HUES64 (cell line): Measurements from ENCODE around the gene PPP1R3D. TPM values are rescaled to one million over a fixed set of nuclear protein-coding genes. Genes with fewer than 3 reads are reported as not detected.

ENCODE experiments used
- H3K27ac ChIP-seq: 2 replicates; pipeline ENCODE4 v1.7.0; 2013; ENCODE audit warnings: low read depth, low read length, inconsistent platforms
- H3K27me3 ChIP-seq: 2 replicates; pipeline ENCODE4 v1.6.1; 2013; ENCODE audit warnings: mild to moderate bottlenecking, low read length; ENCODE audit not compliant: insufficient read depth
- H3K36me3 ChIP-seq: 2 replicates; pipeline ENCODE4 v1.6.1; 2013; ENCODE audit warnings: mild to moderate bottlenecking, low read length; ENCODE audit not compliant: insufficient read depth
- H3K4me1 ChIP-seq: 2 replicates; pipeline ENCODE4 v1.6.1; 2013; ENCODE audit warnings: mild to moderate bottlenecking, low read length, moderate library complexity; ENCODE audit not compliant: insufficient read depth
- H3K4me3 ChIP-seq: 2 replicates; pipeline ENCODE4 v1.5.1; 2013; ENCODE audit warnings: mild to moderate bottlenecking, low read length, moderate library complexity
- H3K9ac ChIP-seq: 2 replicates; pipeline ENCODE4 v1.6.1; 2013; ENCODE audit warnings: mild to moderate bottlenecking, low read depth, low read length
- H3K9me3 ChIP-seq: 2 replicates; pipeline ENCODE4 v1.6.1; 2013; ENCODE audit warnings: low read depth, low read length; ENCODE audit not compliant: insufficient read depth
- WGBS: fragments of 150-250, 120-280 bp; methylation state at CpG from one replicate; pipeline ENCODE4 v1.1.7; 2013; ENCODE audit warnings: missing lambda C conversion rate; 5-methylcytosine and 5-hydroxymethylcytosine counted together
- polyA plus RNA-seq, 2 experiments: library from polyadenylated mRNA; stranded (reverse); fragments of 50-300 nt; gene quantifications; one replicate each; pipeline ENCODE4 v1.2.3, GENCODE V29; 2013

The PPP1R3D gene
- 1.4 TPM for polyA plus RNA-seq (2013, experiment 1 of 2)
- 2.2 TPM for polyA plus RNA-seq (2013, experiment 2 of 2)

GRCh38 chr20:59940129-59940955, at the start of gene PPP1R3D, which contains the start of gene FAM217B:
TSS of gene PPP1R3D (minus strand) at chr20:59940305. CDS start at chr20:59939931, 374 bp downstream.
TSS of gene FAM217B (plus strand) at chr20:59940389. CDS start at chr20:59943944, 3,555 bp downstream.
- WGBS, result under 1% methylated on average over 57 of the region's 57 CpGs
- Histone ChIP-seq H3K36me3 (peaks cover 33% of the 10 kb centered on the region), H3K27ac (peak within 1 kb of the TSS; percentile 83), H3K9ac (peak within 1 kb of the TSS; percentile 86), H3K4me3 (peak within 1 kb of the TSS; percentile 79), H3K9me3 (peaks cover 6% of the 10 kb centered on the region; the same call in 1 of the 2 replicates), H3K4me1 (peaks cover 14% of the 10 kb centered on the region), H3K27me3 (peaks cover 43% of the 10 kb centered on the region)

- H3K9ac ChIP-seq, result no peak overlapping the region
- H3K36me3 ChIP-seq, result no peaks in the 10 kb centered on the region
- H3K9me3 ChIP-seq, result no peaks in the 10 kb centered on the region
- 84% methylated on average over 5 of the region's 5 CpGs for WGBS
- H3K4me1 ChIP-seq, result peaks cover 8% of the 10 kb centered on the region; the same call in 1 of the 2 replicates
- no peak overlapping the region for H3K27ac ChIP-seq
- H3K4me3 ChIP-seq, result no peak overlapping the region
- no peaks in the 10 kb centered on the region for H3K27me3 ChIP-seq
Measured at GRCh38 chr20:59988141-59988540, 48.0 kb upstream of the PPP1R3D start.

GRCh38 chr20:59987135-59987534, 47.0 kb upstream of the PPP1R3D start:
- Histone ChIP-seq H3K27ac (no peak overlapping the region), H3K9ac (no peak overlapping the region), H3K4me1 (peaks cover 8% of the 10 kb centered on the region; the same call in 1 of the 2 replicates), H3K27me3 (no peaks in the 10 kb centered on the region), H3K36me3 (no peaks in the 10 kb centered on the region), H3K9me3 (no peaks in the 10 kb centered on the region), H3K4me3 (no peak overlapping the region)
- 78% methylated on average over 7 of the region's 7 CpGs for WGBS

GRCh38 chr20:59985864-59986263, 45.8 kb upstream of the PPP1R3D start:
- H3K9ac ChIP-seq, result no peak overlapping the region
- H3K27me3 ChIP-seq, result no peaks in the 10 kb centered on the region
- WGBS, result 83% methylated on average over 2 of the region's 3 CpGs
- H3K4me1 ChIP-seq, result peaks cover 8% of the 10 kb centered on the region; the same call in 1 of the 2 replicates
- H3K4me3 ChIP-seq, result no peak overlapping the region
- H3K36me3 ChIP-seq, result no peaks in the 10 kb centered on the region
- no peak overlapping the region for H3K27ac ChIP-seq
- H3K9me3 ChIP-seq, result no peaks in the 10 kb centered on the region

- H3K9ac ChIP-seq, result no peak overlapping the region
- no peaks in the 10 kb centered on the region for H3K27me3 ChIP-seq
- H3K4me1 ChIP-seq, result peaks cover 8% of the 10 kb centered on the region; the same call in 1 of the 2 replicates
- H3K27ac ChIP-seq, result no peak overlapping the region
- no peaks in the 10 kb centered on the region for H3K36me3 ChIP-seq
- no peak overlapping the region for H3K4me3 ChIP-seq
- 94% methylated on average over 8 of the region's 8 CpGs for WGBS
- no peaks in the 10 kb centered on the region for H3K9me3 ChIP-seq
Measured at GRCh38 chr20:59985164-59985563, 45.1 kb upstream of the PPP1R3D start.

GRCh38 chr20:59984541-59984940, 44.4 kb upstream of the PPP1R3D start:
- Histone ChIP-seq H3K4me1 (peaks cover 8% of the 10 kb centered on the region; the same call in 1 of the 2 replicates), H3K36me3 (no peaks in the 10 kb centered on the region), H3K27me3 (no peaks in the 10 kb centered on the region), H3K4me3 (no peak overlapping the region), H3K27ac (no peak overlapping the region), H3K9ac (no peak overlapping the region), H3K9me3 (no peaks in the 10 kb centered on the region)
- 93% methylated on average over 4 of the region's 4 CpGs for whole genome bisulfite sequencing

DNA sequence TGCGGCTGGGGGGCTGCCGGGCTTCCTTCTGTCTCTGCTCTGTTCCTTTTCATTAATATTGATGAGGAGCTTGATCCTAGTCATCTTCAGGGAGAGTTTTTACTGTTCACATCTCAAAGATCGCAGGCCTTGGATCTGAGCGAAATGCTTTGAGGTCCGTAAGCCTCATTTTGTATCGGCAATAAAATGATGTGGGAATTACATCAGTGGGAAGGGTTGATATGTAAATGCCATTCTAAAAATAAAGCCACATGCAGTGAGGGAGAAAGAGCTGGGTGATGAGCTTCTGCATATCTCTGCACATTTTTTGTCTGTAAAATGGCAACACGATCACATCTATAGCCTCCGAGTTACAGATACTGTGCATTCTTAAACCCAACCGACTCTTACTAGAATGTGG, 43.0 kb upstream of the PPP1R3D start:
- H3K4me3 ChIP-seq, result no peak overlapping the region
- H3K4me1 ChIP-seq, result no peaks in the 10 kb centered on the region; the same call in 1 of the 2 replicates
- no peak overlapping the region for H3K27ac ChIP-seq
- no peaks in the 10 kb centered on the region for H3K9me3 ChIP-seq
- no peaks in the 10 kb centered on the region for H3K27me3 ChIP-seq
- 92% methylated on average over 7 of the region's 9 CpGs for whole genome bisulfite sequencing
- H3K9ac ChIP-seq, result no peak overlapping the region
- no peaks in the 10 kb centered on the region for H3K36me3 ChIP-seq

- H3K36me3 ChIP-seq, result no peaks in the 10 kb centered on the region
- H3K9me3 ChIP-seq, result no peaks in the 10 kb centered on the region
- WGBS, result 94% methylated on average over 8 of the region's 9 CpGs
- no peak overlapping the region for H3K9ac ChIP-seq
- no peaks in the 10 kb centered on the region for H3K4me1 ChIP-seq
- H3K27ac ChIP-seq, result no peak overlapping the region
- no peak overlapping the region for H3K4me3 ChIP-seq
- H3K27me3 ChIP-seq, result no peaks in the 10 kb centered on the region
Measured at GRCh38 chr20:59977086-59977485, 37.0 kb upstream of the PPP1R3D start.

- Histone ChIP-seq H3K4me1 (no peaks in the 10 kb centered on the region), H3K9me3 (no peaks in the 10 kb centered on the region), H3K4me3 (no peak overlapping the region), H3K27me3 (no peaks in the 10 kb centered on the region), H3K36me3 (no peaks in the 10 kb centered on the region), H3K27ac (no peak overlapping the region), H3K9ac (no peak overlapping the region)
- WGBS, result 89% methylated on average over 5 of the region's 6 CpGs
Measured at GRCh38 chr20:59976156-59976782, 36.2 kb upstream of the PPP1R3D start.

DNA sequence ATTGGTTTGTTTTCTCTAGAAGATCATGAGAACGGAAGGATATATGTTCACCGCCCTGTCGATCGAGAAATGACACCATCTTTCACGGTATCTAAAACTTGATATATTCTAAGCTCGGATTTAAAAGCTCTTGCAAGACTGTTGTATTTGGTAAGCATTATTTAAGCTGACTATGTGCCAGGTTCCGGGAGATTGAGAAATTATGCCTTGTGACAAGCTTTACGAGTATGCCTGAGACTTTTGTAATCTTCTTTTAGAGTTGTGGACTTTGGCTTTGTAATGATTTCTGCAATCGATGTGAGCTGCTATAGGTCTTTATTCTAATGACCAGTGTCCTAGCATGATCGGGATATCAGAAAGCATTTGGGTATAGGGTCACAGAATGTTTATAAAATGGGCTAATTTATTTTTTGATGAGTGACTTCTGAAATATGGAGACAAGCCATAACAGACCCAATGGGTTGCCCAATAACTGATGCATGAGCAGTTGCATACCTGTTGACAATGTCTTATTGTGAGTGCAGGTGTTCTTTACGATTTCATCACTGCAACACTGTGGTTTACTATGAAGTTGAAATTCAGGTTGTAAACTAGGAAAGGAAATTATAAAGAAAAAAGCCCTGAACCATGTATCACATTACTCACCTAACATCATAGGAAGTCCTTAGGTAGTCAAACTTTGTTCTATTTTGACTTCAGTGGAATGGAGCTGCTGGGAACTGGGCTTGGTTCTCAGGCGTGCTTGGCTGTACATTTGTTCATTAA, 32.1 kb upstream of the PPP1R3D start:
- Histone ChIP-seq H3K4me1 (no peaks in the 10 kb centered on the region), H3K27me3 (no peaks in the 10 kb centered on the region), H3K9me3 (no peaks in the 10 kb centered on the region), H3K4me3 (no peak overlapping the region), H3K27ac (no peak overlapping the region), H3K36me3 (no peaks in the 10 kb centered on the region), H3K9ac (no peak overlapping the region)
- 94% methylated on average over 12 of the region's 12 CpGs for WGBS

- no peak overlapping the region for H3K4me3 ChIP-seq
- no CpG with 5 or more reads among the region's 1 CpG for WGBS
- no peak overlapping the region for H3K27ac ChIP-seq
- no peaks in the 10 kb centered on the region for H3K27me3 ChIP-seq
- no peaks in the 10 kb centered on the region for H3K36me3 ChIP-seq
- no peak overlapping the region for H3K9ac ChIP-seq
- H3K4me1 ChIP-seq, result no peaks in the 10 kb centered on the region
- H3K9me3 ChIP-seq, result no peaks in the 10 kb centered on the region
Measured at GRCh38 chr20:59971428-59971827, 31.3 kb upstream of the PPP1R3D start.
